Common myeloid progenitor, CD34-positive (primary cell): ENCODE data around the gene RAB34.

Experiments used
- CTCF ChIA-PET: fragments of 350-600 bp; sonication (Branson Sonifier 250); formaldehyde crosslinking; loops from one replicate; lab custom pipeline; 2021; ENCODE audit warnings: antibody characterized with exemption; lab: Charles Lee
- POLR2A ChIA-PET: fragments of 350-600 bp; sonication (Branson Sonifier 250); formaldehyde crosslinking; loops from one replicate; lab custom pipeline; 2021; ENCODE audit warnings: antibody characterized with exemption; lab: Charles Lee
- DNase-seq, 3 donors: peaks; one replicate each; pipeline versions ENCODE4 v3.0.0 to v3.0.0-alpha.2; 2013
- H3K27ac ChIP-seq, 2 experiments: 1 replicate in 1 of 2; 2 replicates in 1 of 2; pipeline ENCODE4 v1.7.0; 2013; ENCODE audit warnings: inconsistent platforms in 2 of 2, low read length in 2 of 2, mild to moderate bottlenecking in 2 of 2, low read depth in 1 of 2, moderate library complexity in 1 of 2; ENCODE audit not compliant: severe bottlenecking in 2 of 2, insufficient read depth in 1 of 2, poor library complexity in 1 of 2
- H3K27me3 ChIP-seq, 5 experiments: replicated peaks in 2 of 5; 1 replicate in 3 of 5; 2 replicates in 2 of 5; pipeline versions ENCODE4 v1.6.1 to v1.7.0; 2013; ENCODE audit warnings: low read length in 4 of 5, mild to moderate bottlenecking in 2 of 5, moderate library complexity in 2 of 5, inconsistent platforms in 1 of 5; ENCODE audit not compliant: insufficient read depth in 5 of 5, control insufficient read depth in 4 of 5
- H3K36me3 ChIP-seq, 4 experiments: 1 replicate in 2 of 4; 2 replicates in 2 of 4; pipeline versions ENCODE4 v1.6.1 to v1.7.0; 2013; ENCODE audit warnings: low read length in 3 of 4, control low read depth in 1 of 4, mild to moderate bottlenecking in 1 of 4; ENCODE audit not compliant: control insufficient read depth in 4 of 4, insufficient read depth in 4 of 4
- H3K4me1 ChIP-seq, 4 experiments: 1 replicate in 3 of 4; 2 replicates in 1 of 4; pipeline versions ENCODE4 v1.6.1 to v1.7.1; 2013; ENCODE audit warnings: low read length in 3 of 4, mild to moderate bottlenecking in 3 of 4, control low read depth in 1 of 4, inconsistent platforms in 1 of 4, moderate library complexity in 1 of 4; ENCODE audit not compliant: control insufficient read depth in 4 of 4, insufficient read depth in 4 of 4; ENCODE audit errors: control extremely low read depth in 1 of 4
- H3K4me3 ChIP-seq, 7 experiments: 1 replicate in 4 of 7; 2 replicates in 3 of 7; pipeline versions ENCODE4 v1.5.1 to v1.7.0; 2013; ENCODE audit warnings: mild to moderate bottlenecking in 7 of 7, low read length in 6 of 7, moderate library complexity in 6 of 7, inconsistent platforms in 2 of 7, low read depth in 2 of 7, control low read depth in 1 of 7; ENCODE audit not compliant: insufficient read depth in 4 of 7, control insufficient read depth in 1 of 7; ENCODE audit errors: extremely low read depth in 1 of 7
- H3K9me3 ChIP-seq, 5 experiments: 1 replicate in 4 of 5; 2 replicates in 1 of 5; pipeline versions ENCODE4 v1.6.1 to v1.7.1; 2013; ENCODE audit warnings: low read length in 4 of 5, mild to moderate bottlenecking in 2 of 5, inconsistent platforms in 1 of 5, low read depth in 1 of 5, moderate library complexity in 1 of 5; ENCODE audit not compliant: control insufficient read depth in 4 of 5, insufficient read depth in 2 of 5; ENCODE audit errors: control extremely low read depth in 1 of 5
- WGBS: methylation state at CpG from one replicate; pipeline ENCODE4 v1.1.5; 2013; ENCODE audit not compliant: insufficient coverage; 5-methylcytosine and 5-hydroxymethylcytosine counted together

Gene RAB34

DNA sequence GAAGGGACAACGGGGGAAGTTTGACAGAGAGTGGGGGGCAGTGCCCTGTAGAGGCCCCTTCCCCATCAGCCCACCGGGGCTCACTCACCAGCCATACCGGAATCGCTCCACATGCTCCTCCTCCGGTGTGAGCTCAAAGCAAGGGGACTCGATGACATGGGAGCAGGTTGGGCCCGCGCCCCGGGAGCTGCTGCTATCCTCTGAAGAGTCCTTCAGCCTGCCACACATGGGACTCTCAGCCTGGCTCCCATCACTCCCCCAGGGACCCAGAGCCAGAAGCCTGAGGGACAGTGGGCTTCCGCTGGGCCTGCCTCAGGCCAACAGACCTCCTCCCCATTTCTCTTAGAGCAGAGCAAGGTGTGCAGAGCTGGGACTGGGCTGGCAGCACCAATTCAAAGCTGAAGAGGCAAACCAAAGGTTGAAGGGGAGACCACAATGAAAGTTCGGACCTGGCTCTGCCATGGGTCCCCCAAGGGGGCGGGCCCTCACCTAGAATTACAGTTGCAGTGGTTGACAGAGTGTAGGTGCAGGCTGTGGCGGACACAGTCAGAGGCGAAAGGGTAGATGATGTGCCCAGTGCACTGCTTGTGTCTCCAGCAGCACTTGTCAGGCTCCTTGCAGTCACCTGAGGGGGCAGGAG is 13.3 kb downstream of the RAB34 start:
- peaks cover 16 to 60% (median 44%) of the 10 kb centered on the region in 4 experiments for H3K36me3 ChIP-seq

DNA sequence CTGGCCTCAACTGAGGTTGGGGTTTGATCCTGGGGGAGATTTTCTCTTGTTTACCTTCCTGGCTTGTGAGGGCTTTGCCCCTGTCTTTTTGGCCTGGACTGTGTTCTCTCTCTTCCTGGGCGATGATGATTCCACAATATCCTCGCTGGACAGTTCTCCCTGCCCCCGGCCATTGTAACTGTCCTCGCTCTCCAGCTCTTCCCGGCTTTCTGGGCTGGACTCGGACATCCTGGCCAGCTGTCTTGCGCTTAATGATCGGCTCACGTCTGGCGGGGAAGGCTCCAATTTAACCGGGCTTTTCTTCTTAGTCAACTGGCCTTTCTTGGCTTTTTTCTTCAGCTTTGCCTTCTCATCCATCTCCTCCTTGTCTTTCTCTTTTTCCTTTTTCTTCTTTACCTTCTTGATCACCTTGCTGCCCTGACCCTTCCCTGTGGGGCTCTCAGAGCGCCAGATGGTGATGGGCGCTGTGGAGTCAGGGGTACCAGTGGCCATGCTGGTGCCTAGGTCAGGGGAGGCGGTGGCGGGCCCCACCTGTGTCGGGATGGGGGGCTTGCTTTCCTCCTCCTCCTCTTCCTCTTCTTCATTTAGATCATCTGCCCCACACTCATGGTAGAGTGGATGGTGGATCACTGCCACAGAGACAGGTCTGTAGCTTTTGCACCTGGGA is 14.0 kb downstream of the RAB34 start:
- Histone ChIP-seq H3K27ac (no peak overlapping the region), H3K36me3 (peaks cover 22 to 67% (median 48%) of the 10 kb centered on the region in 4 experiments), H3K4me3 (no peak overlapping the region), H3K27me3 (no peaks in the 10 kb centered on the region), H3K4me1 (no peaks in the 10 kb centered on the region), H3K9me3 (no peaks in the 10 kb centered on the region)
- 98% methylated on average over 13 of the region's 16 CpGs for WGBS
- ChIA-PET CTCF (no interaction called here), POLR2A (no interaction called here)
- DNase-seq = no peak

More for the DNA sequence above, 13.3 kb downstream of the RAB34 start:
- DNase-seq = no peak
- Histone ChIP-seq H3K27ac (no peak overlapping the region), H3K27me3 (no peaks in the 10 kb centered on the region), H3K4me3 (no peak overlapping the region), H3K9me3 (no peaks in the 10 kb centered on the region), H3K4me1 (no peaks in the 10 kb centered on the region)
- 93% methylated on average over 12 of the region's 14 CpGs for WGBS
- CTCF ChIA-PET = interaction anchor here (0.9 to 1.0 kb wide), 4 partner anchors 10 to 57 kb away, joined by 3 to 5 read pairs (median 4); no protein-coding TSS in a partner anchor
- POLR2A ChIA-PET = no interaction called here

DNA sequence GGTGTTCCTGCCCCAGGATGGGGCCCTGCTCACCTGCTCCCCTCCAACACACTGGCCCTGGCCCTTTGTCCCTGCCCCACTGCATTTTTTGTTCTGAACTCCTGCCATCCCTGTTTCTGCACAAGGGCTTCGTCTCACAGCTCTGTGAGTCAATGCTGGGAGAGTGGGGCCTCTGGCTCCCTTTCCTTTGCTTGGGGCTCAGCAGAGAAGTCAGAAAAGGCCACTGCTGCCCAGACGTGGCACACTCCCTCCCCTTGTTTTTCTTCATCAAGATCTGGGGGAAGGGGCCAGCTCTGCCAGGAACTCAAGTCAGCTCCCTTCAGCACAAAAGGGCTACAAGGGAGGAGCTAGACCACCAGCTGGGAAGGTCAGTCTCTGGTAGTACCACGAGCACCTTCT is 14.9 kb downstream of the RAB34 start:
- no peaks in the 10 kb centered on the region for H3K9me3 ChIP-seq
- no peaks in the 10 kb centered on the region for H3K4me1 ChIP-seq
- no peak overlapping the region for H3K4me3 ChIP-seq
- DNase-seq = no peak
- no peaks in the 10 kb centered on the region for H3K27me3 ChIP-seq
- 100% methylated on average over 2 of the region's 3 CpGs for WGBS
- CTCF ChIA-PET = interaction anchor here (1.4 kb wide), 1 partner anchor 9 kb away, joined by 5 read pairs; no protein-coding TSS in a partner anchor
- POLR2A ChIA-PET = interaction anchor here (1.1 kb wide), 1 partner anchor 8 kb away, joined by 3 read pairs; no protein-coding TSS in a partner anchor
- peaks cover 30 to 76% (median 56%) of the 10 kb centered on the region in 4 experiments for H3K36me3 ChIP-seq
- no peak overlapping the region for H3K27ac ChIP-seq

DNA sequence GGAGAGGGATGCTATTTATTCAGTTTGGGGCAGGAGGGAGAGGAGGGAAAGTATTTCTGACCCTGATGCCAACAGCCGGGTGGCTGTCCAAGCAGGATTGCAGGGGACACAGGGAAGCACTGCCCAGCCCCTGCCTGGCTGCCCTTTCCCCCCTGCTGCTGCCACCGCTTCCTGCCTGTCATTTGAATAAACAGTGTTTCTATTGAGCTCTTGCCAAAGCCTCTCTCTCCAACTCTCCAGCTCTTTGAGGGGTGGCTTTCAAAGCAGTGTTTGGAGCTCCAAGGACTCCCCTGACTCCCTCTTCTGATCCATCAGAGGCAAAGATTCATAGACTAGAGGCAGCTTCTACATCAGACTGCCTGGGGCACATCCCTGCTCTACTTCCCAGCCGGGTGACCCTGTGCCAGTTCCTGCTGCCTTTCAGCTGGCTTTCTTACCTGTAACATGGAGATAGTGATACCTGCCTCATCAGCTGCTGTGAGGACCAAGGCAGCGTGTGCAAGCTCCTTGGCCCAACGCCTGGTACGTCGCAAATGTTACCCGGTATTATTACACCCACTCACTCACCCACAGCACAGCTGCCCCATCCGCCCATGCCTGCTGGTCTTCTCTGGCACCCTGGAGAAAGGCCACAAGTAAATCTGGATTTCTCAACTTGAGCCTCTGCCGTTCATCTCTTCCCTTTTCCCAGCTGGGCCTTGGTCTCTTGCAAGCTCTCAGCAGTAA is 15.5 kb downstream of the RAB34 start:
- no peak overlapping the region for H3K4me3 ChIP-seq
- no peak for DNase-seq
- H3K9me3 ChIP-seq = no peaks in the 10 kb centered on the region
- ChIA-PET CTCF (interaction anchor here (1.4 kb wide), 1 partner anchor 9 kb away, joined by 5 read pairs; no protein-coding TSS in a partner anchor), POLR2A (interaction anchor here (1.1 kb wide), 1 partner anchor 9 kb away, joined by 3 read pairs; no protein-coding TSS in a partner anchor)
- H3K27me3 ChIP-seq = no peaks in the 10 kb centered on the region
- 98% methylated on average over 10 of the region's 10 CpGs for WGBS
- H3K36me3 ChIP-seq = peaks cover 33 to 81% (median 61%) of the 10 kb centered on the region in 4 experiments
- H3K4me1 ChIP-seq = no peaks in the 10 kb centered on the region
- H3K27ac ChIP-seq = no peak overlapping the region

DNA sequence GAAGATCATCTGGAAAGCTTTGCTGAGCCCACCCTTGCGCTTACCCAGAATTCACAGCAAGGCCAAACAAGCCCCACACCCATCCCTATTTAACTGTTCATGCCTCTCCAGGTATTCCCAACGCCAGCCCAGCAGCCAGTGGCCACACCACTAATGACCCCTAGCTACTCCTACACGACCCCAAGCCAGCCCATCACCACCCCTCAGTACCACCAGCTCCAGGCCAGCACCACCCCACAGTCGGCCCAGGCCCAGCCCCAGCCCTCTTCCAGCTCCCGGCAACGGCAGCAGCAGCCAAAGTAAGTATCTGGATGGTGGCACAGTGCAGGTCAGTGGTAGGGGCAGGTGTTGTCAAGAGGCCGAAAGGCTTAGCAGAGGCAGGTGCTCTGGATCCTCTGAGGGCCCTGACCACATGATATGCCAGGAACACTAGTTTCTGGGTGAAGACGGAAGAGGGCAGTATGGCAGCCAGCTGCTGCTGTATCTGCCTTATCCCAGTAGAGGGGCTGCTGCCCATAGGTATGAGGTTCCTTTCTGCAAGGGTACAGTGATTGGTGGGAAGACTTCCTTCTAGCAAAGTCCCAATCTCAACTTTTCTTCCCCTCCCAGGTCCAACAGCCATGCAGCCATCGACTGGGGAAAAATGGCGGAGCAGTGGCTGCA is 16.7 kb downstream of the RAB34 start:
- ChIA-PET CTCF (interaction anchor here (1.2 kb wide), 1 partner anchor 25 kb away, joined by 4 read pairs; no protein-coding TSS in a partner anchor), POLR2A (no interaction called here)
- Histone ChIP-seq H3K36me3 (peaks cover 33 to 90% (median 70%) of the 10 kb centered on the region in 4 experiments), H3K4me1 (no peaks in the 10 kb centered on the region), H3K27me3 (no peaks in the 10 kb centered on the region), H3K27ac (no peak overlapping the region), H3K9me3 (no peaks in the 10 kb centered on the region), H3K4me3 (no peak overlapping the region)
- 97% methylated on average over 8 of the region's 10 CpGs for WGBS
- no peak for DNase-seq

DNA sequence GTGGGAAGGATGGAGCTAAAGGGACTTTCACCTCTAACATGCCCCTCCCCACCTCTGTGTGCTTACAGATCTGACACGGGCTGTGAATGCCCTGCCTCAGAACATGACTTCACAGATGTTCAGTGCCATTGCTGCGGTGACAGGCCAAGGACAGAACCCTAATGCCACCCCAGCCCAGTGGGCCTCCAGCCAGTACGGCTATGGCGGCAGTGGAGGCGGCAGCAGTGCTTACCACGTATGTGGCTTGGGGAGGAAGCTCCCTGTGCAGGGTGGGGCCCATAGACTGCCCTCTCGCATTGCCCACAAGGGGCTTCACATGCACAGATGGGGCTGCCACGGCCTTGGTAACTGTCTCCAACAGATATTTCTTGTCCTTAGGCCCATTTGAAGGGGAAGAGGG is 17.4 kb downstream of the RAB34 start:
- WGBS = 98% methylated on average over 7 of the region's 8 CpGs
- peaks cover 37 to 97% (median 75%) of the 10 kb centered on the region in 4 experiments for H3K36me3 ChIP-seq
- H3K27ac ChIP-seq = no peak overlapping the region
- H3K4me1 ChIP-seq = no peaks in the 10 kb centered on the region
- POLR2A ChIA-PET = no interaction called here
- DNase-seq = no peak
- no peaks in the 10 kb centered on the region for H3K9me3 ChIP-seq
- H3K4me3 ChIP-seq = no peak overlapping the region
- H3K27me3 ChIP-seq = no peaks in the 10 kb centered on the region
- CTCF ChIA-PET = interaction anchor here (0.6 to 1.2 kb wide), 3 partner anchors 8 to 25 kb away, joined by 3 to 4 read pairs (median 4); no protein-coding TSS in a partner anchor
